GM10266 (cell line): ENCODE data around the gene AGER.
"Not testable (repeated sequence)": the region's sequence is repeated elsewhere in the genome, so short reads cannot be mapped to it uniquely, and the experiment has no call there.

Experiments
- DNase-seq: peaks from one replicate; pipeline ENCODE4 v3.0.0; 2012; ENCODE audit errors: extremely low spot score
- CTCF ChIP-seq: IDR thresholded peaks from 2 replicates; pipeline ENCODE4 v1.5.1; 2012; ENCODE audit warnings: mild to moderate bottlenecking, low read depth; ENCODE audit not compliant: control insufficient read depth, insufficient read depth; ENCODE audit errors: missing control alignments

The AGER gene

GRCh38 chr6:32216998-32217397 lies 32.9 kb upstream of the AGER start:
- TF ChIP-seq CTCF: no peak

GRCh38 chr6:32216285-32216684 lies 32.2 kb upstream of the AGER start:
- no peak for TF ChIP-seq CTCF
- DNase-seq: no peak

More at GRCh38 chr6:32216998-32217397, 32.9 kb upstream of the AGER start:
- no peak for DNase-seq

- DNase-seq: no peak
- TF ChIP-seq CTCF: no peak
These were observed 31.6 kb upstream of the AGER start for GRCh38 chr6:32215617-32216016.

- no peak for DNase-seq
- no peak for TF ChIP-seq CTCF
These were observed 30.1 kb upstream of the AGER start for GRCh38 chr6:32214126-32214525.

- no peak for TF ChIP-seq CTCF
- DNase-seq: no peak
These were observed 29.6 kb upstream of the AGER start for GRCh38 chr6:32213649-32214048.

GRCh38 chr6:32212076-32212760 lies 28.2 kb upstream of the AGER start:
- no peak for DNase-seq
- no peak for TF ChIP-seq CTCF

- not testable (repeated sequence) for DNase-seq
These were observed 27.4 kb upstream of the AGER start for GRCh38 chr6:32211432-32211831.

GRCh38 chr6:32210191-32210601 lies 26.1 kb upstream of the AGER start:
- no peak for TF ChIP-seq CTCF
- DNase-seq: no peak
